ENCODE measurements around the gene ARPC4.

ARPC4 gene

GRCh38 chr3:9825451-9826040, 32.7 kb downstream of the ARPC4 start:
- DNase-seq (ENCODE audit: low read depth) = no peak
- no peak overlapping the region for H3K4me3 ChIP-seq (ENCODE audit: low read depth, low read length)
- no peak for TF ChIP-seq CTCF (IDR thresholded peaks at IDR 0.05; ENCODE audit: insufficient read depth, low read depth, low read length, missing control alignments)

- H3K4me3 ChIP-seq (ENCODE audit: low read depth, low read length) = no peak overlapping the region
- TF ChIP-seq CTCF (IDR thresholded peaks at IDR 0.05; ENCODE audit: insufficient read depth, low read depth, low read length, missing control alignments) = peak; percentile 25
- DNase-seq (ENCODE audit: low read depth) = peak; percentile 47
These were observed 34.1 kb downstream of the ARPC4 start for GRCh38 chr3:9826815-9827573.

GRCh38 chr3:9828801-9829755, 36.2 kb downstream of the ARPC4 start:
- no peak overlapping the region for H3K4me3 ChIP-seq (ENCODE audit: low read depth, low read length)

GRCh38 chr3:9831253-9831652, 38.4 kb downstream of the ARPC4 start:
- DNase-seq (ENCODE audit: low read depth) = no peak
- no peak for TF ChIP-seq CTCF (IDR thresholded peaks at IDR 0.05; ENCODE audit: insufficient read depth, low read depth, low read length, missing control alignments)
- no peak overlapping the region for H3K4me3 ChIP-seq (ENCODE audit: low read depth, low read length)

More at GRCh38 chr3:9828801-9829755, 36.2 kb downstream of the ARPC4 start:
- TF ChIP-seq CTCF (IDR thresholded peaks at IDR 0.05; ENCODE audit: insufficient read depth, low read depth, low read length, missing control alignments) = no peak
- no peak for DNase-seq (ENCODE audit: low read depth)

GRCh38 chr3:9833078-9833477, 40.2 kb downstream of the ARPC4 start:
- DNase-seq (ENCODE audit: low read depth) = no peak
- H3K4me3 ChIP-seq (ENCODE audit: low read depth, low read length) = no peak overlapping the region
- no peak for TF ChIP-seq CTCF (IDR thresholded peaks at IDR 0.05; ENCODE audit: insufficient read depth, low read depth, low read length, missing control alignments)

- TF ChIP-seq CTCF (IDR thresholded peaks at IDR 0.05; ENCODE audit: insufficient read depth, low read depth, low read length, missing control alignments) = no peak
These were observed 41.9 kb downstream of the ARPC4 start for GRCh38 chr3:9834520-9835380.

More at GRCh38 chr3:9834520-9835380, 41.9 kb downstream of the ARPC4 start:
- no peak overlapping the region for H3K4me3 ChIP-seq (ENCODE audit: low read depth, low read length)
- DNase-seq (ENCODE audit: low read depth) = no peak
